ENCODE measurements around the gene SETD4. TPM values are rescaled to one million over a fixed set of nuclear protein-coding genes. Genes with fewer than 3 reads are reported as not detected.

SETD4 gene
- total RNA-seq, 1 experiment from 2014 or later, result 22.7 TPM

DNA sequence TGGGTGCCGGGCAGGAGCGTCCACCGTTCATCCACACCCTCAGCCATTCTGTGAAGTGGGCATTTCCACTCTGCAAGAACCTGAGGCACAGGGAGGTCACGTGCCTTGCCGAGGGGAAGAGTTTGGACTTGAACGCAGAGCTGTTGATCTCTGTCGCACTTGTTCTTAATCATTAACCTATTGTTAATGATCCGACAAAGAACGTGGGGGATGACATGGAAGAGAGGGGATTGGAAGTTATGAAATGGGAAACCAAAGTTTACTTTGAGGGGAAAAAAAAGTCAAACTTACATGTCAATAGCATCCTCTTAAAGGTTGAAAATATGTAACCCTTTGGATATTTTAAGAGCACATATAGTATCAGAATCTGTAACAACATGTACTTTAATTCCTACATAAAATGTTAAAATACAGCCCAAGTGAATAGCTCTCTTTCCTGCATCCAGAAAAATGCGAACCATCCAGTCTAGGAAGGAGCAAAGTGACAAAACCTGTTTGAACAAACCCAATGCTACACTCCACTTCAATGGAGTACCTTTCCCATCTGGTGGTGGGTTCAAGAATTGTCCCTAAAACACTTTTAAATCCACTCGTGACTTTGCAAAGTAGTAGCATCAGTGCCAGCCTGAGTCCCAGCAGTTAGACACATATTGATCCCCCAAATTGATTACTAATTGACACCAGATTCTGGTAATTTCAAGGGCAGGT, 75.5 kb downstream of the SETD4 start:
- intact Hi-C loops (cut with micrococcal nuclease), result no loop called here
- no peak for ATAC-seq

More for the DNA sequence above, 75.5 kb downstream of the SETD4 start:
- Histone ChIP-seq H3K27ac (ENCODE audit: low read depth, low read length) (no peak overlapping the region), H3K9me2 (ENCODE audit: insufficient read depth) (no peaks in the 10 kb centered on the region), H3K4me2 (ENCODE audit: low read length) (no peak overlapping the region), H3K9ac (ENCODE audit: low read length) (no peak overlapping the region), H3K36me3 (ENCODE audit: control insufficient read depth in 1 of 2, insufficient read depth in 2 of 2, low read length in 2 of 2) (no peaks in the 10 kb centered on the region), H4K20me1 (ENCODE audit: insufficient read depth) (no peaks in the 10 kb centered on the region), H3K4me3 (replicated peaks in 1 of 2; ENCODE audit: low read depth in 1 of 2, low read length in 2 of 2) (no peak overlapping the region), H3K9me3 (ENCODE audit: control insufficient read depth in 1 of 2, insufficient read depth in 1 of 2, low read depth in 1 of 2, low read length in 2 of 2) (no peaks in the 10 kb centered on the region), H3K4me1 (ENCODE audit: control insufficient read depth in 1 of 2, insufficient read depth in 2 of 2, low read length in 2 of 2) (no peaks in the 10 kb centered on the region), H3K79me2 (ENCODE audit: insufficient read depth, low read length) (no peaks in the 10 kb centered on the region), H2AFZ (ENCODE audit: low read depth, low read length, poor library complexity, severe bottlenecking) (no peak overlapping the region), H3K27me3 (ENCODE audit: insufficient read depth, low read length) (peaks cover 11% of the 10 kb centered on the region; the same call in 1 of the 2 replicates)
- no peak for DNase-seq (ENCODE audit: low read depth, low spot score)
- ChIA-PET CTCF (no interaction called here), RAD21 (ENCODE audit: low non-redundant PET in 1 of 2, low total read pairs in 2 of 2, uncharacterized antibody in 2 of 2, unreplicated experiment in 2 of 2) (no interaction called here), POLR2A (no interaction called here)
- no TSS peak for BruUV-seq (replicated peaks)
- TF ChIP-seq, protein P1, sequence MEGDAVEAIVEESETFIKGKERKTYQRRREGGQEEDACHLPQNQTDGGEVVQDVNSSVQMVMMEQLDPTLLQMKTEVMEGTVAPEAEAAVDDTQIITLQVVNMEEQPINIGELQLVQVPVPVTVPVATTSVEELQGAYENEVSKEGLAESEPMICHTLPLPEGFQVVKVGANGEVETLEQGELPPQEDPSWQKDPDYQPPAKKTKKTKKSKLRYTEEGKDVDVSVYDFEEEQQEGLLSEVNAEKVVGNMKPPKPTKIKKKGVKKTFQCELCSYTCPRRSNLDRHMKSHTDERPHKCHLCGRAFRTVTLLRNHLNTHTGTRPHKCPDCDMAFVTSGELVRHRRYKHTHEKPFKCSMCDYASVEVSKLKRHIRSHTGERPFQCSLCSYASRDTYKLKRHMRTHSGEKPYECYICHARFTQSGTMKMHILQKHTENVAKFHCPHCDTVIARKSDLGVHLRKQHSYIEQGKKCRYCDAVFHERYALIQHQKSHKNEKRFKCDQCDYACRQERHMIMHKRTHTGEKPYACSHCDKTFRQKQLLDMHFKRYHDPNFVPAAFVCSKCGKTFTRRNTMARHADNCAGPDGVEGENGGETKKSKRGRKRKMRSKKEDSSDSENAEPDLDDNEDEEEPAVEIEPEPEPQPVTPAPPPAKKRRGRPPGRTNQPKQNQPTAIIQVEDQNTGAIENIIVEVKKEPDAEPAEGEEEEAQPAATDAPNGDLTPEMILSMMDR (IDR thresholded peaks at IDR 0.05 in 2 of 3, conservative IDR thresholded peaks at IDR 0.05 in 1 of 3; ENCODE audit: borderline replicate concordance in 1 of 3, insufficient read depth in 1 of 3, low read depth in 2 of 3, low read length in 2 of 3), result 0 out of 6 replicates have a peak, but pooled peaks of 1 of the 3 experiments have one; percentile 10
- TF ChIP-seq, protein P2, sequence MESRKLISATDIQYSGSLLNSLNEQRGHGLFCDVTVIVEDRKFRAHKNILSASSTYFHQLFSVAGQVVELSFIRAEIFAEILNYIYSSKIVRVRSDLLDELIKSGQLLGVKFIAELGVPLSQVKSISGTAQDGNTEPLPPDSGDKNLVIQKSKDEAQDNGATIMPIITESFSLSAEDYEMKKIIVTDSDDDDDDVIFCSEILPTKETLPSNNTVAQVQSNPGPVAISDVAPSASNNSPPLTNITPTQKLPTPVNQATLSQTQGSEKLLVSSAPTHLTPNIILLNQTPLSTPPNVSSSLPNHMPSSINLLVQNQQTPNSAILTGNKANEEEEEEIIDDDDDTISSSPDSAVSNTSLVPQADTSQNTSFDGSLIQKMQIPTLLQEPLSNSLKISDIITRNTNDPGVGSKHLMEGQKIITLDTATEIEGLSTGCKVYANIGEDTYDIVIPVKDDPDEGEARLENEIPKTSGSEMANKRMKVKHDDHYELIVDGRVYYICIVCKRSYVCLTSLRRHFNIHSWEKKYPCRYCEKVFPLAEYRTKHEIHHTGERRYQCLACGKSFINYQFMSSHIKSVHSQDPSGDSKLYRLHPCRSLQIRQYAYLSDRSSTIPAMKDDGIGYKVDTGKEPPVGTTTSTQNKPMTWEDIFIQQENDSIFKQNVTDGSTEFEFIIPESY (IDR thresholded peaks at IDR 0.05; ENCODE audit: extremely low read depth, insufficient replicate concordance, low read length), result no peak

Other genes starting within 250 kb of the SETD4 start
- gene CBR1, start 9.5 kb upstream of the SETD4 start, total RNA-seq (2021; ENCODE audit: unreplicated experiment), result 0.91 TPM
- gene CBR3, start 74.6 kb upstream of the SETD4 start, total RNA-seq (2021; ENCODE audit: unreplicated experiment), result 1.7 TPM
- 15.4 TPM for gene DOP1B, start 96.3 kb upstream of the SETD4 start, total RNA-seq (2021; ENCODE audit: unreplicated experiment)